IPS-NIHi7 (cell line): ENCODE data around the gene PDCD7.
"Not testable (repeated sequence)": the region's sequence is repeated elsewhere in the genome, so short reads cannot be mapped to it uniquely, and the experiment has no call there.

Experiments
- DNase-seq: peaks from one replicate; pipeline ENCODE4 v3.0.0; 2012; ENCODE audit warnings: mixed read lengths; ENCODE audit errors: extremely low spot score

The PDCD7 gene

GRCh38 chr15:65074946-65075345 is 58.7 kb downstream of the PDCD7 start:
- not testable (repeated sequence) for DNase-seq

DNA sequence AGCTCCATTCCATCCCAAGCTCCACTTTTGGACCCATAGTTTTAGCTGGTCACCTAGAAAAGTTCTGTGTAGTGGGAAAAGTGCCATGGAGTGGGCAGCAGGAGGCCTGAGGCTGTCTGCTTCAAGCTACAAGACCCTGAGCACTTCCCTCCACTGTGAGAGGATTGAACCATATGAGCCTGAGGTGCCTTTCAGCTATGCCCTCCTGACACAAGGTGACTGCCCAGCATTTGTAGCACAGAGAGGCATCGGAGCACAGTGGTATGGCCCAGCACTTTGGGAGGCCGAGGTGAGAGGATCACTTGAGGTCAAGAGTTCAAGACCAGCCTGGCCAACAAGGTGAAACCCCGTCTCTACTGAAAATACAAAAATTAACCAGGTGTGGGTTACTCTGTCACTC is 61.0 kb downstream of the PDCD7 start:
- no peak for DNase-seq

DNA sequence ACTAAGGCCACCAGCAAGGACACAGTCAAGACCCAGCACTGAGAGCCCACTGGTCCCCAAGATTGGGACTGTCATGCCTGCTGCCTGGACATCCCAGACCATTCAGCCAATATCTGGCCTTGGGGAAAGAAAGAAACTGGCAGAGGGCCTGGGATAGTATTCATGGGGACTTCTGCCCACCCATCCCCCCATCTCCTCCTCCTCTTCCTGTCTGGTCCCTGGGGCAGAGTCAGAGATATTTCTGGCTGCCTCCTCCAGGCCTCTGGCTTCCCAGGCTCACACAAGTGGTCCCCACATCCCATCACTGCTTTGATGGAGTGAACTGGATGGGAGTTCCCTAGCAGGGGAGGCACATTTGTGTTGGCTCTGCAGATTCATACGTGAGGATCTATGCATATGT is 61.6 kb downstream of the PDCD7 start:
- DNase-seq = no peak

- no peak for DNase-seq
Measured at GRCh38 chr15:65071381-65071811, 62.2 kb downstream of the PDCD7 start.

DNA sequence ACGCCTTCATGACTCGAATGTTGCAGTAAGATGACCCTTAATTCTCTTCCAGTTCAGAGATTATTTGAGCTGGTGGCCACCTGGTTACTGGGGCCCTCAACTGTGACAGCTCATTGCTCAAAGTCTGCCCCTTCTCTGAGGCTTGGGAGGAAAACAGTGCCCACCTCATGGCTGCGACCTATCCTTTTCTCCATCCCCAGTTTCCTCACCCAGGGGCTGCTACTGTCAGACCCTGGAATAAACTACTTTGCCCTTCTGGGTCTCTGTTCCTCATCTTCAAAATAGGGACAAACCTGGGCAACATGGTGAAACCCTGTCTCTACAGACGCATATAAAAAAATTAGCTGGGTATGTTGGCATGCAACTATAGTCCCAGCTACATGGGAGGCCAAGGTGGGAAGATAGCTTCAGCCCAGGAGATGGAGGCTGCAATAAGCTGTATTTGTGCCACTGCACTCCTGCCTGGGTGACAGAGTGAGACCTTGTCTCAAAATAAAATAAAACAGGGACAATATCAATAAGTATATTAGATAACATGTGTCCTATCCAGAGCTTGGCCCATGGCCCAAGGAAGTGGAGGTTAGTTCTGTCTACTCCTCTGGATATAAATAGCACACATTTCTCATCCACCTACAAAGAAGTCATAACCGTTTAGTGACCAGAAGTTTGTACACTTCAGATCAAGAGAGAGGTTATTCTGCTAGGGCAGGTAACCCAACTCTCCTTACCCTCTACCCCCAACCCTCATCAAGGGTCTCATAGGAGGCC is 63.6 kb downstream of the PDCD7 start:
- no peak for DNase-seq

GRCh38 chr15:65069179-65069578 is 64.4 kb downstream of the PDCD7 start:
- no peak for DNase-seq

GRCh38 chr15:65068403-65068788 is 65.2 kb downstream of the PDCD7 start:
- no peak for DNase-seq

DNA sequence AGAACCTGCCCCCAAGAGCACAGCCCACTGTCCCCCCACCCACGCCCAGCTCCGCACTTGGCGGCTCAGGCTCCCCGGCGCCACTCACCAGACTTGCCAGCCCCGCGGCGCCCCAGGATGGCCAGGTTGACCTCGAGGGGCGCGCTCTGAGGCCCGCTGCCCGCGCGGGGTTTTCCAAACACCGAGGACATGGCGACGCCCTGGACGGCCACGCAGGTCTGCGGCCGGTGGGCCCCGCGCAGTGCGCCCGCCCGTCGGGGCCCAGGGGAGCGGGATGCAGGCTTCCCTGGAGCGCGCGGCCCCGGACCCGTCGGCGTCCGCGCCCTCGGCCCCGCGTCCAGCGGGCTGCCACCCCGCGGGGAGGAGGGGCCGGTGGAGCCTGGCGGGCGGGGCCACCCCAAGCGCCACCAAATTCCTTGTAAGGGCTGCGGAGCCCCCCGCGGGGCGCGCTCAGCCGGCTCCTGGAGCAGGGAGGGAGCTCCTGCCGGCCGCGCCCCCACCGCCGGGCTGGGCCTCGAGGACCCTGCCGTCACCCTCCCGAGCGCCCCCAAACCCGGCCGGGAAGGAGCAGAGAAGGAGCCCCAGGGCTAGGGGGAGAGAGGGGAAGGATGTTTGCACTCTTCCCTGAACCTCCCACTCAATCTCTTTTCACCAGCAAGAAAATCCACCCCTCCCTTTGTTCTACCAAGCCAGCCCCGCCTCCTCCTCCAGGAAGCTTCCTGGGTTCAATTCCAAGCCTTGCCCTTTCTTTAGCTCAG is 65.8 kb downstream of the PDCD7 start, which contains the start of gene RASL12:
TSS of gene RASL12 (minus strand) at position 347 of the 758 bp plus-strand sequence. CDS start at position 191, 156 bp downstream.
- DNase-seq = peak; percentile 71
